Testis (tissue), 5 donors: ENCODE data around the gene TXLNA. TPM values are rescaled to one million over a fixed set of nuclear protein-coding genes. Genes with fewer than 3 reads are reported as not detected.
A peak's percentile ranks its signal among the peaks of the same experiment; 100 is the strongest.
"Not testable (repeated sequence)": the region's sequence is repeated elsewhere in the genome, so short reads cannot be mapped to it uniquely, and the experiment has no call there.

Experiments
- DNase-seq: peaks from one replicate; pipeline ENCODE4 v3.0.0-alpha.2; 2019
- H3K27ac ChIP-seq, 2 donors: fragments of 200-600 bp; sonication (generic); one replicate each; pipeline ENCODE4 v1.5.1; 2019
- H3K27me3 ChIP-seq: fragments of 200-600 bp; sonication (generic); one replicate; pipeline ENCODE4 v1.5.1; 2019
- H3K36me3 ChIP-seq: fragments of 200-600 bp; sonication (generic); one replicate; pipeline ENCODE4 v1.5.1; 2017; ENCODE audit warnings: low read depth; ENCODE audit errors: missing control alignments
- H3K4me1 ChIP-seq: fragments of 200-600 bp; sonication (generic); one replicate; pipeline ENCODE4 v1.5.1; 2019
- H3K4me3 ChIP-seq, 2 donors: fragments of 200-600 bp; sonication (generic); one replicate each; pipeline ENCODE4 v1.5.1; 2017 to 2019
- H3K9me3 ChIP-seq: fragments of 200-600 bp; sonication (generic); one replicate; pipeline ENCODE4 v1.5.1; 2017
- CTCF ChIP-seq, 3 experiments: fragments of 450-650 bp in 2 of 3; fragments of 200-600 bp in 1 of 3; sonication (generic) in 1 of 3; IDR thresholded peaks; one replicate each; pipeline ENCODE4 v1.5.1; 2016 to 2019; ENCODE audit warnings: antibody characterized with exemption in 3 of 3, mild to moderate bottlenecking in 2 of 3, moderate library complexity in 1 of 3
- POLR2A ChIP-seq: fragments of 450-650 bp; IDR thresholded peaks from one replicate; pipeline ENCODE4 v1.6.1; 2017; ENCODE audit warnings: antibody characterized with exemption, mild to moderate bottlenecking, moderate library complexity
- WGBS, 2 donors: methylation state at CpG; one replicate each; pipeline ENCODE4 v1.1.5; 2018; 5-methylcytosine and 5-hydroxymethylcytosine counted together
- intact Hi-C: fragments of 100-400 bp; cut with DNase I; formaldehyde crosslinking; loops from one replicate; pipeline ENCODE4 v1.15.1; 2023; ENCODE audit warnings: low total_unique reads
- long read RNA-seq, 2 donors: transcript quantifications; one replicate each; lab custom pipeline, GENCODE V29; 2026
- polyA plus RNA-seq: library from polyadenylated mRNA; stranded (reverse); fragments of 350-450 nt; fragmentation: Illumina TruSeq; extraction: RNeasy Lipid Tissue Mini Kit (QIAGEN cat#74804); gene quantifications from one replicate; pipeline ENCODE4 v1.2.3, GENCODE V29; 2014; ENCODE audit warnings: low read depth, low replicate concordance; ENCODE audit not compliant: insufficient read depth
- total RNA-seq, 2 donors: library from RNA; depleted of rRNA; stranded (reverse); fragments of >200 nt; gene quantifications; one replicate each; pipeline ENCODE4 v1.2.3, GENCODE V29; 2016

Gene TXLNA
- total RNA-seq (10 to 100 TPM; 67.6 to 69.2 TPM), polyA plus RNA-seq (52.6 TPM)
- long read RNA-seq, donor 1, full-length matches to known transcripts, result 7 of 13 reads
- long read RNA-seq, donor 1, partial matches to known transcripts, result 6 of 13 reads
- long read RNA-seq, donor 1, other reads (novel, unspliced or antisense), result 0 of 13 reads
- long read RNA-seq, donor 2, full-length matches to known transcripts, result 6 of 6 reads
- long read RNA-seq, donor 2, partial matches to known transcripts, result 0 of 6 reads
- long read RNA-seq, donor 2, other reads (novel, unspliced or antisense), result 0 of 6 reads

DNA sequence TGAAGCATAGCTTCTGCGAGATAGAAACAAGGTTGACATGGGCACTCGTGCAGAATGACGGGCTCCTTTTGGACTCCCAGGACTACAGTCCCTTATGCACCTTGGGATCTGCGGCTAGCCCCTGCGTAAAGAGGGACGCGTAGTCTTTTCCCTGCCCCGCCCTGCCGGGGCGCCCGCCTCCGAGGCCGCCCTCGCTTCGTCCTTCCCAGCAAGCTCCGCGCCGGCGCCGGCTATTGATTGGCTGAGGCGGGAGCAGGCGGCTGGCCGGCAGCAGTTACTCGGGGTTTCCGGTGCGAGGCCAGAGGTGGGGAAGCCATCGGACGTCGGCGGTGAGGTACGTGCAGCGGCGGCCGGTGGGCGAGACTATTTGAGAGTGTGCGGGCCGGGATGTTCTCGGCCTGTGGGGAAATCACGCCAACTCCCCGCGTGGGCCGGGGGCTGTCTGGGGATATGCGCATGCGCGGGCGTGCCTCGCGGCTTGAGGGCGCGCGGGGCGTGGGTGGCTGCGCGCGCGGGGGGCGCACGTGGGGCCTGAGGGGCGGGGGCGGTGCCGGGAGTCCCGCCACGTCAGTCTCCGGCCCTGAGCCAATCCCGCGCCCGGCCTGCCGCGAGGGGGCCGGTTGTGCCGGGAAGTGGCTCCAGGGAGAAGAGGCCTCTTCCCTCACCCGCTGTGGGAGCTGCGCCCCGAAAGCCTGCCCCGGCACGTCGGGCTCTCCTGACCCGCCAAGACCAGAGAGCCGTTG is at the start of gene TXLNA:
TXLNA (plus strand) TSS at position 233 of the 743 bp plus-strand sequence. CDS start 671 bp downstream, outside the sequence.
- Histone ChIP-seq H3K27ac (peak within 1 kb of the TSS; percentile 92 to 96), H3K4me3 (peak within 1 kb of the TSS; percentile 65 to 66), H3K27me3 (no peaks in the 10 kb centered on the region), H3K9me3 (no peaks in the 10 kb centered on the region), H3K4me1 (peaks cover 26% of the 10 kb centered on the region), H3K36me3 (no peaks in the 10 kb centered on the region)
- 0 to 1% methylated on average over 8 to 42 of the region's 79 CpGs for WGBS, 2 donors
- TF ChIP-seq CTCF (IDR thresholded peaks at IDR 0.05) (peak in 1 of 3 experiments; percentile 18), POLR2A (peak; percentile 12)
- intact Hi-C loops, result no loop called here
- DNase-seq, result peak; percentile 94

GRCh38 chr1:32133950-32134280 is 45.6 kb upstream of the TXLNA start:
- DNase-seq, H3K4me3 ChIP-seq, H3K36me3 ChIP-seq, H3K9me3 ChIP-seq, H3K27me3 ChIP-seq, H3K4me1 ChIP-seq, intact Hi-C loops: not testable (repeated sequence)
- WGBS, 2 donors, result 94% methylated on average over 9 of the region's 9 CpGs
- peak overlapping the region in 1 of 2 donors; percentile 55 for H3K27ac ChIP-seq

DNA sequence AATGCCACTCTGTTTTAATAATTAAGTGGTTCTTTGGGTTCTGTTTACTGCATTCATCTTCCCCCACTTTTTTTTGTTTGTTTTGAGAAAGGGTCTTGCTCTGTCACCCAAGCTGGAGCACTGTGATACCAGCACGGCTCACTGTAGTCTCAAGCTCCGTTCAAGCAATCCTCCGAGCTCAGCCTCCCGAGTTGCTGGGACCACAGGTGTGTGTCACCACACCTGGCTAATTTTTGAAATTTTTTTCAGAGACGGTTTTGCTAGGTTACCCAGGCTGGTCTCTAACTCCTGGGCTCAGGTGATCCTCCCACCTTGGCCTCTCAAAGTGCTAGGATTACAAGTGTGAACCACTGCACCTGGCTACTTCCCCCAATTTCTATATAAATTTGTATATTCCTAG is 42.4 kb upstream of the TXLNA start:
- Histone ChIP-seq H3K9me3 (no peaks in the 10 kb centered on the region), H3K4me3 (no peak overlapping the region), H3K36me3 (no peaks in the 10 kb centered on the region), H3K4me1 (peaks cover 5% of the 10 kb centered on the region), H3K27me3 (no peaks in the 10 kb centered on the region), H3K27ac (no peak overlapping the region)
- 90 to 92% methylated on average over 5 of the region's 5 CpGs for WGBS, 2 donors
- TF ChIP-seq POLR2A, result no peak
- no peak for TF ChIP-seq CTCF (IDR thresholded peaks at IDR 0.05)
- no peak for DNase-seq
- intact Hi-C loops, result no loop called here

GRCh38 chr1:32138965-32139364 is 40.5 kb upstream of the TXLNA start:
- Histone ChIP-seq H3K27me3 (no peaks in the 10 kb centered on the region), H3K4me1 (no peaks in the 10 kb centered on the region), H3K36me3 (no peaks in the 10 kb centered on the region), H3K9me3 (no peaks in the 10 kb centered on the region), H3K27ac (no peak overlapping the region), H3K4me3 (no peak overlapping the region)
- no peak for DNase-seq
- 88 to 89% methylated on average over 5 of the region's 5 CpGs for WGBS, 2 donors
- intact Hi-C loops, result no loop called here
- TF ChIP-seq POLR2A, result no peak
- TF ChIP-seq CTCF (IDR thresholded peaks at IDR 0.05), result no peak

DNA sequence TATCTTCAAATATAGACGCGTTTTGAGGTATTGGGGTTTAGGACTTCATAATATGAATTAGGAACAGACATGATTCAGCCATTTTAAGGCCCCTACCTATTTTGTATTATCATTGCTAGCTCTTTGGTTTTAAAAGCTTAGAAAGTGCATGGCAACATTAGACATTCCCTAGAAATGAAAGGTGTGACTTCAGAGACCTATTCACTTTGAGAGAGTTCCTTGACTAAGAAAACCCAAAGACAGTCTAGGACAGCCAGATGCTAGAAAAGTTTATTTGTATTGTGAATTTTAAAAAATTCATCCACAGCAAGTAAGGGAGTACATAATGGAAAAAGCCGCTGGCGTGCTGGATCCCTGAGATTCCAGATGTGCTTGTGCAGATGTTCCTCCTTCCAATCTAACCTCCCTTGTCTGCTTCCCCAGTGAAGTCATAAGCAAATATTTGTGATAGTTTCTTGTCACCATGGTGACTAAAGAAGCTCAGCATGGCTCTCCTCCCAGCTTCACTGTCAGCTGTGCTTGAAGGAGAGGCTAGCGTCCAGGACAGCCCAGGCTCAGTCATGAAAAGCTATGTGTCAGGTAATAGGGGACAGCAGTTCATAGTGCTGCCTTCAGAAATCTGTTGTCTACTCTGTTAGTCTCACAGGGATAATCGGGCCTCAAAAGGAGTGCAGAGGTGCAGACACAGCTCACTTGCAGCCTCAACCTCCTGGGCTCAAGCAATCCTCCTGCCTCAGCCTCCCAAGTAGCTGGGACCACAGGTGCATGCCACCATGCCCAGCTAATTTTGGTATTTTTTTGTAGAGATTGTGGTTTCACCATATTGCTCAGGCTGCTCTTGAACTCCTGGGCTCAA is 36.8 kb upstream of the TXLNA start:
- Histone ChIP-seq H3K27me3 (no peaks in the 10 kb centered on the region), H3K36me3 (no peaks in the 10 kb centered on the region), H3K4me1 (no peaks in the 10 kb centered on the region), H3K9me3 (no peaks in the 10 kb centered on the region), H3K27ac (peak overlapping the region in 1 of 2 donors; percentile 48), H3K4me3 (no peak overlapping the region)
- peak; percentile 46 for DNase-seq
- TF ChIP-seq CTCF (IDR thresholded peaks at IDR 0.05) (no peak), POLR2A (no peak)
- intact Hi-C loops, result no loop called here
- WGBS, 2 donors, result 45% methylated on average over 4 to 6 of the region's 6 CpGs

DNA sequence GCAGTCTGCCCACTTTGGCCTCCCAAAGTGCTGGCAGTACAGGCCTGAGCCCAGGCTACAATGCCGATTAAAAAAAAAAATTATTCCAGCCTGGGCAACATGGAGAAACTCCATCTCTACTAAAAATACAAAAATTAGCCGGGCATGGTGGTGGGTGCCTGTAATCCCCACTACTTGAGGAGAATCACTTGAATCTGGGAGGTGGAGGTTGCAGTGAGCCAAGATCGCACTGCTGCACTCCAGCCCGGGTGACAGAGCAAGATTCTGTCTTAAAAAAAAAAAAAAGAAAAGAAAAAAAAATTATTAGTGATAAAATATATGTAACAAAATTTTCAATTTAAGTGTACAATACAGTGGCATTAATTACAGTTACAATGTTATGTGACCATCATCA is 36.2 kb upstream of the TXLNA start:
- intact Hi-C loops, H3K4me1 ChIP-seq, H3K27me3 ChIP-seq, DNase-seq, H3K27ac ChIP-seq, H3K36me3 ChIP-seq, H3K9me3 ChIP-seq, H3K4me3 ChIP-seq: not testable (repeated sequence)
- WGBS, 2 donors, result 78 to 83% methylated on average over 4 of the region's 4 CpGs
